ENCODE measurements around the gene TRAK2. TPM values are rescaled to one million over a fixed set of nuclear protein-coding genes. Genes with fewer than 3 reads are reported as not detected.

The TRAK2 gene
- total RNA-seq, 1 experiment from 2014 or later, result 9.4 TPM

DNA sequence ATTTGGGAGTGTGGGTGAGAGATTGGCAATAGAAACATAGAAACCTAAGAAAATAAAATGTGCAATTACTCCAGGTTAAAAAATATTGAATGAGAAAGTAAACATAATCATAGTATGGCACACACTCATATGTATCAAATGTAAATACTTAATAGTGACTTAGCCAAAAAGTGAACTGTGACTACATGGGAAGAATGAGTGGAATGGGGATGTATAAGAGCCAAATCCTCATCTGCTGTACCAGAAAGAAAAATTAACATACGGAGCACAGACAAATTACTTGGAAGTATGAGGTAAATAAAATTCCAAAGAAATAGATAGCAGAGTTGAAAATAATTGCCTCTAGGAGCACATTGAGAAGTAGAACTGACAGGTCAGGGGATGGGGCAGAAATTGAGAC, 98.1 kb downstream of the TRAK2 start:
- H3K9ac ChIP-seq (ENCODE audit: low read length), result no peak overlapping the region
- H3K4me1 ChIP-seq (ENCODE audit: insufficient read depth, low read length), result no peaks in the 10 kb centered on the region
- intact Hi-C loops (cut with micrococcal nuclease), result no loop called here
- no peak for DNase-seq
- no peak for TF ChIP-seq EZH2 (IDR thresholded peaks at IDR 0.05; ENCODE audit: low read length, unreplicated experiment)
- no peak for TF ChIP-seq EZH2phosphoT487 (IDR thresholded peaks at IDR 0.05; ENCODE audit: borderline replicate concordance, low read length)
- TF ChIP-seq, protein P1, sequence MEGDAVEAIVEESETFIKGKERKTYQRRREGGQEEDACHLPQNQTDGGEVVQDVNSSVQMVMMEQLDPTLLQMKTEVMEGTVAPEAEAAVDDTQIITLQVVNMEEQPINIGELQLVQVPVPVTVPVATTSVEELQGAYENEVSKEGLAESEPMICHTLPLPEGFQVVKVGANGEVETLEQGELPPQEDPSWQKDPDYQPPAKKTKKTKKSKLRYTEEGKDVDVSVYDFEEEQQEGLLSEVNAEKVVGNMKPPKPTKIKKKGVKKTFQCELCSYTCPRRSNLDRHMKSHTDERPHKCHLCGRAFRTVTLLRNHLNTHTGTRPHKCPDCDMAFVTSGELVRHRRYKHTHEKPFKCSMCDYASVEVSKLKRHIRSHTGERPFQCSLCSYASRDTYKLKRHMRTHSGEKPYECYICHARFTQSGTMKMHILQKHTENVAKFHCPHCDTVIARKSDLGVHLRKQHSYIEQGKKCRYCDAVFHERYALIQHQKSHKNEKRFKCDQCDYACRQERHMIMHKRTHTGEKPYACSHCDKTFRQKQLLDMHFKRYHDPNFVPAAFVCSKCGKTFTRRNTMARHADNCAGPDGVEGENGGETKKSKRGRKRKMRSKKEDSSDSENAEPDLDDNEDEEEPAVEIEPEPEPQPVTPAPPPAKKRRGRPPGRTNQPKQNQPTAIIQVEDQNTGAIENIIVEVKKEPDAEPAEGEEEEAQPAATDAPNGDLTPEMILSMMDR (conservative IDR thresholded peaks at IDR 0.05; ENCODE audit: low read depth, low read length), result no peak
- no peaks in the 10 kb centered on the region for H3K36me3 ChIP-seq (ENCODE audit: low read depth, low read length)
- no peak overlapping the region for H3K4me3 ChIP-seq (ENCODE audit: low read length)
- no TSS peak for BruUV-seq (replicated peaks)
- CTCF ChIA-PET, result no interaction called here
- POLR2A ChIA-PET (ENCODE audit: unreplicated experiment), result no interaction called here
- H3K9me2 ChIP-seq (replicated peaks; ENCODE audit: low read length), result no peaks in the 10 kb centered on the region
- H3K4me2 ChIP-seq (ENCODE audit: low read length), result no peak overlapping the region
- no peaks in the 10 kb centered on the region for H3K79me2 ChIP-seq (ENCODE audit: low read length)
- H4K20me1 ChIP-seq (ENCODE audit: low read length), result no peaks in the 10 kb centered on the region
- H3K9me3 ChIP-seq (ENCODE audit: low read length), result no peaks in the 10 kb centered on the region
- H3K27ac ChIP-seq (ENCODE audit: low read length), result no peak overlapping the region
- ATAC-seq, result no peak
- H3F3A ChIP-seq (ENCODE audit: low read length, unreplicated experiment), result no peaks in the 10 kb centered on the region
- H2AFZ ChIP-seq (ENCODE audit: low read length), result no peak overlapping the region
- no peaks in the 10 kb centered on the region for H3K27me3 ChIP-seq (ENCODE audit: low read length)

DNA sequence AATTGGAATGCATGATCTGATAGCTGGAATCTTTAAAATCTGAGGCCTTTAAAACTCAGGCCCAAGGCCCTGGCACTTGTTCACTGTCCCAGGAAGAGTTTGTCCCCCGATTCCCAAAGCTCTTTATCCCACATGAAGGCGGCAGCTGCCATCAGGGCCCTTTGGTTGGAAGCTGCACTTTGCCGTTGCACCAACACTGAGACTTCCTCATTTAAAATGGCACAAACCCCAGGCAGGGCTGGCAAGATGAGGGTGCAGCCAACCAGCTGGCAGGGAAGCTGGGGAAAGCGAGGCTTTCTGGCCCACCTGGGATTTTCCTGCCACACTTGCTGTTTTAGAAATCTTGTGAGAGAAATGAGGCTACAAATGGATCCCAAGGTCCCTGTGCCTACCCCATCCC, 100.4 kb downstream of the TRAK2 start:
- Histone ChIP-seq H3K79me2 (ENCODE audit: low read length) (no peaks in the 10 kb centered on the region), H3K9me2 (replicated peaks; ENCODE audit: low read length) (no peaks in the 10 kb centered on the region), H4K20me1 (ENCODE audit: low read length) (no peaks in the 10 kb centered on the region), H3K27me3 (ENCODE audit: low read length) (no peaks in the 10 kb centered on the region), H3F3A (ENCODE audit: low read length, unreplicated experiment) (no peaks in the 10 kb centered on the region), H3K4me3 (ENCODE audit: low read length) (no peak overlapping the region), H3K9me3 (ENCODE audit: low read length) (no peaks in the 10 kb centered on the region), H3K9ac (ENCODE audit: low read length) (no peak overlapping the region), H3K27ac (ENCODE audit: low read length) (no peak overlapping the region), H2AFZ (ENCODE audit: low read length) (no peak overlapping the region), H3K4me1 (ENCODE audit: insufficient read depth, low read length) (no peaks in the 10 kb centered on the region), H3K36me3 (ENCODE audit: low read depth, low read length) (no peaks in the 10 kb centered on the region), H3K4me2 (ENCODE audit: low read length) (no peak overlapping the region)
- POLR2A ChIA-PET (ENCODE audit: unreplicated experiment), result no interaction called here
- BruUV-seq (replicated peaks), result no TSS peak
- no peak for DNase-seq
- intact Hi-C loops (cut with micrococcal nuclease), result no loop called here
- no peak for ATAC-seq
- TF ChIP-seq, protein P1 (conservative IDR thresholded peaks at IDR 0.05; ENCODE audit: low read depth, low read length), result no peak
- TF ChIP-seq EZH2phosphoT487 (IDR thresholded peaks at IDR 0.05; ENCODE audit: borderline replicate concordance, low read length) (no peak), EZH2 (IDR thresholded peaks at IDR 0.05; ENCODE audit: low read length, unreplicated experiment) (no peak)
- CTCF ChIA-PET, result no interaction called here

DNA sequence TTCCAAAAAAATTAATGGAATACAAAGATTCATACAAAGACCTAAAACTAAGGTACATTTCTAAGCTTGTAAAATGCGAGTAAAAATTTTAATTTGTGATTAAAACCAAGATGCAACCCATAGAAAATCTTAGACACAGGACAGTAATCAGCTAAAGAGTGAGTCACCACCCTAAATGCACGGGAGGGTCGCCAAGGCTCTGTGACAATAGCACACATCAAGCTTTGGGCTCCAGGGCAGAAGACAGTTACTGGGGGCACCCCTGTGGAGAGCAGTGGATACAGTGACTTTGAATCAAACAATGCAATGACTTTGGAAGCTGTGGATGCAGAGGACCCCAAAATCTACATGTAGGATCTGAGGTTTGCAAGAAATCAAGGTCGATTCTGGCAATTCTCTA, 101.7 kb downstream of the TRAK2 start:
- Histone ChIP-seq H3K36me3 (ENCODE audit: low read depth, low read length) (no peaks in the 10 kb centered on the region), H3K9me2 (replicated peaks; ENCODE audit: low read length) (no peaks in the 10 kb centered on the region), H3K4me1 (ENCODE audit: insufficient read depth, low read length) (no peaks in the 10 kb centered on the region), H3K27ac (ENCODE audit: low read length) (no peak overlapping the region), H3K79me2 (ENCODE audit: low read length) (no peaks in the 10 kb centered on the region), H3K27me3 (ENCODE audit: low read length) (no peaks in the 10 kb centered on the region), H3K4me3 (ENCODE audit: low read length) (no peak overlapping the region), H3K9me3 (ENCODE audit: low read length) (no peaks in the 10 kb centered on the region), H3F3A (ENCODE audit: low read length, unreplicated experiment) (no peaks in the 10 kb centered on the region), H4K20me1 (ENCODE audit: low read length) (no peaks in the 10 kb centered on the region), H3K4me2 (ENCODE audit: low read length) (no peak overlapping the region), H2AFZ (ENCODE audit: low read length) (no peak overlapping the region), H3K9ac (ENCODE audit: low read length) (no peak overlapping the region)
- TF ChIP-seq EZH2phosphoT487 (IDR thresholded peaks at IDR 0.05; ENCODE audit: borderline replicate concordance, low read length) (no peak), EZH2 (IDR thresholded peaks at IDR 0.05; ENCODE audit: low read length, unreplicated experiment) (no peak)
- TF ChIP-seq, protein P1 (conservative IDR thresholded peaks at IDR 0.05; ENCODE audit: low read depth, low read length), result no peak
- CTCF ChIA-PET, result no interaction called here
- ATAC-seq, result peak; percentile 69
- no TSS peak for BruUV-seq (replicated peaks)
- intact Hi-C loops (cut with micrococcal nuclease), result no loop called here
- DNase-seq, result no peak
- POLR2A ChIA-PET (ENCODE audit: unreplicated experiment), result no interaction called here
